Non-pigmented ciliary epithelial cell (primary cell): ENCODE results near the gene GRIK3.
"Not testable (repeated sequence)": the region's sequence is repeated elsewhere in the genome, so short reads cannot be mapped to it uniquely, and the experiment has no call there.

ENCODE experiments used
- DNase-seq: peaks from one replicate; pipeline ENCODE4 v3.0.0-alpha.2; 2010; ENCODE audit warnings: low read depth

GRIK3 gene

GRCh38 chr1:37034121-37035013 is at the start of gene GRIK3:
GRIK3 (minus strand) TSS chr1:37034515; CDS start chr1:37034108, 407 bp downstream.
- DNase-seq: no peak

GRCh38 chr1:37084013-37084412 is 49.7 kb upstream of the GRIK3 start:
- no peak for DNase-seq

- no peak for DNase-seq
Measured at GRCh38 chr1:37083603-37084002, 49.3 kb upstream of the GRIK3 start.

GRCh38 chr1:37080296-37080986 is 46.1 kb upstream of the GRIK3 start:
- not testable (repeated sequence) for DNase-seq

- no peak for DNase-seq
Measured at GRCh38 chr1:37078866-37079265, 44.6 kb upstream of the GRIK3 start.

GRCh38 chr1:37076168-37076567 is 41.9 kb upstream of the GRIK3 start:
- no peak for DNase-seq

- no peak for DNase-seq
Measured at GRCh38 chr1:37073854-37074379, 39.6 kb upstream of the GRIK3 start.

GRCh38 chr1:37073152-37073853 is 39.0 kb upstream of the GRIK3 start:
- no peak for DNase-seq

GRCh38 chr1:37071829-37072228 is 37.5 kb upstream of the GRIK3 start:
- no peak for DNase-seq

- no peak for DNase-seq
Measured at GRCh38 chr1:37070126-37070525, 35.8 kb upstream of the GRIK3 start.

GRCh38 chr1:37069406-37069805 is 35.1 kb upstream of the GRIK3 start:
- DNase-seq: no peak

GRCh38 chr1:37068897-37069296 is 34.6 kb upstream of the GRIK3 start:
- no peak for DNase-seq

GRCh38 chr1:37068260-37068659 is 33.9 kb upstream of the GRIK3 start:
- DNase-seq: no peak

- DNase-seq: no peak
Measured at GRCh38 chr1:37064039-37064438, 29.7 kb upstream of the GRIK3 start.

GRCh38 chr1:37059346-37059745 is 25.0 kb upstream of the GRIK3 start:
- DNase-seq: no peak

GRCh38 chr1:37058424-37058988 is 24.2 kb upstream of the GRIK3 start:
- no peak for DNase-seq

GRCh38 chr1:37056325-37056724 is 22.0 kb upstream of the GRIK3 start:
- no peak for DNase-seq

- DNase-seq: no peak
Measured at GRCh38 chr1:37055631-37056030, 21.3 kb upstream of the GRIK3 start.

- DNase-seq: no peak
Measured at GRCh38 chr1:37053173-37053572, 18.9 kb upstream of the GRIK3 start.

- no peak for DNase-seq
Measured at GRCh38 chr1:37052120-37052519, 17.8 kb upstream of the GRIK3 start.

GRCh38 chr1:37051346-37051745 is 17.0 kb upstream of the GRIK3 start:
- DNase-seq: no peak

GRCh38 chr1:37047542-37047941 is 13.2 kb upstream of the GRIK3 start:
- DNase-seq: no peak
